ENCODE measurements around the gene UBE3A. TPM values are rescaled to one million over a fixed set of nuclear protein-coding genes. Genes with fewer than 3 reads are reported as not detected.

Gene UBE3A
- polyA plus RNA-seq, 4 donors = 82.2 to 111 (median 104) TPM

- no peak for DNase-seq (ENCODE audit: low read depth in 4 of 4, low spot score in 3 of 4)
Observed at GRCh38 chr15:25335279-25335678, 103.5 kb downstream of the UBE3A start.

- DNase-seq (ENCODE audit: low read depth in 4 of 4, low spot score in 3 of 4) = no peak
Observed at GRCh38 chr15:25333049-25333448, 105.8 kb downstream of the UBE3A start.

- DNase-seq (ENCODE audit: low read depth in 4 of 4, low spot score in 3 of 4) = no peak
Observed at GRCh38 chr15:25332306-25332705, 106.5 kb downstream of the UBE3A start.

GRCh38 chr15:25331860-25332259 is 107.0 kb downstream of the UBE3A start:
- no peak for DNase-seq (ENCODE audit: low read depth in 4 of 4, low spot score in 3 of 4)

- no peak for DNase-seq (ENCODE audit: low read depth in 4 of 4, low spot score in 3 of 4)
Observed at GRCh38 chr15:25331404-25331803, 107.4 kb downstream of the UBE3A start.

- DNase-seq (ENCODE audit: low read depth in 4 of 4, low spot score in 3 of 4) = no peak
Observed at GRCh38 chr15:25329696-25330095, 109.1 kb downstream of the UBE3A start.

GRCh38 chr15:25327686-25328085 is 111.1 kb downstream of the UBE3A start:
- no peak for DNase-seq (ENCODE audit: low read depth in 4 of 4, low spot score in 3 of 4)

GRCh38 chr15:25325187-25325586 is 113.6 kb downstream of the UBE3A start:
- no peak for DNase-seq (ENCODE audit: low read depth in 4 of 4, low spot score in 3 of 4)

GRCh38 chr15:25323420-25323819 is 115.4 kb downstream of the UBE3A start:
- DNase-seq (ENCODE audit: low read depth in 4 of 4, low spot score in 3 of 4) = no peak

GRCh38 chr15:25287823-25288222 is 151.0 kb downstream of the UBE3A start:
- DNase-seq (ENCODE audit: low read depth in 4 of 4, low spot score in 3 of 4) = no peak

Data from right renal pelvis (tissue), 4 donors.